HG03196 (cell line): ENCODE results near the gene DCBLD2.
"Not testable (repeated sequence)": the region's sequence is repeated elsewhere in the genome, so short reads cannot be mapped to it uniquely, and the experiment has no call there.

ENCODE experiments used
- ATAC-seq: cut with Tn5 transposase; IDR thresholded peaks from one replicate; pipeline ENCODE4 v1.9.1; 2021; ENCODE audit not compliant: unreplicated experiment

DCBLD2 gene

GRCh38 chr3:98843266-98843959 is 58.1 kb downstream of the DCBLD2 start:
- ATAC-seq, result no peak

DNA sequence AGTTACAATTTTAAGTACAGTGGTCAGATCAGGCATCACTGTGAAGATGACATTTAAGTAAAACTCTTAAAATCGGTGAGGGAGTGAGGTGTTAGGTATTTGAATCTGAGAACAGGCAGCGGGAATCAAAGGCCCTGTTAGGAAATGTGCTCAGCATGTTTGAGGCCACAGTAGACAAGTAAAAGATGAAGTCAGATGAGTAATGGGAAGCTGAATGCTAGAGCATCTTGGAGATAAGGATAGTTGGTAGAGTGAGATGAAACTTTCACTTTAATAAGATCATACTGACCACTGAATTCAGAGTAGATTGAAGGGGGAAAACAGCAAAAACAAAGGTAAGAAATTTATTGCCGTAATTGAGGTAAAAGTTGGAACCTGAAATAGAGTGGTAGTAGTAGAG is 61.6 kb downstream of the DCBLD2 start:
- ATAC-seq, result no peak

DNA sequence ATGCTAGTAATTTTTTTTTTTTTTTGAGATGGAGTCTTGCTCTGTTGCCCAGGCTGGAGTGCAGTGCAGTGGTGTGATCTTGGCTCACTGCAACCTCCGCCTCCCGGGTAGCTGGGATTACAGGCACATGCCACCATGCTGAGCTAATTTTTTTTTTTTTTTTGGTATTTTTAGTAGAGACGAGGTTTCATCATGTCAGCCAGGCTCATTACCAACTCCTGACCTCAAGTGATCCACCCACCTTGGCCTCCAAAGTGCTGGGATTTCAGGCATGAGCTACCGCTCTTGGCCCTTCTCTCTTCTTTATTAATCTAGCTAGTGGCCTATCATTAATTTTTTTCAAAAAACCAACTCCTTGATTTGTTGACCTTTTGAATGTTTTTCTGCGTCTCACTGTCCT is 70.4 kb downstream of the DCBLD2 start:
- ATAC-seq, result not testable (repeated sequence)

GRCh38 chr3:98829246-98829832 is 72.2 kb downstream of the DCBLD2 start:
- no peak for ATAC-seq

DNA sequence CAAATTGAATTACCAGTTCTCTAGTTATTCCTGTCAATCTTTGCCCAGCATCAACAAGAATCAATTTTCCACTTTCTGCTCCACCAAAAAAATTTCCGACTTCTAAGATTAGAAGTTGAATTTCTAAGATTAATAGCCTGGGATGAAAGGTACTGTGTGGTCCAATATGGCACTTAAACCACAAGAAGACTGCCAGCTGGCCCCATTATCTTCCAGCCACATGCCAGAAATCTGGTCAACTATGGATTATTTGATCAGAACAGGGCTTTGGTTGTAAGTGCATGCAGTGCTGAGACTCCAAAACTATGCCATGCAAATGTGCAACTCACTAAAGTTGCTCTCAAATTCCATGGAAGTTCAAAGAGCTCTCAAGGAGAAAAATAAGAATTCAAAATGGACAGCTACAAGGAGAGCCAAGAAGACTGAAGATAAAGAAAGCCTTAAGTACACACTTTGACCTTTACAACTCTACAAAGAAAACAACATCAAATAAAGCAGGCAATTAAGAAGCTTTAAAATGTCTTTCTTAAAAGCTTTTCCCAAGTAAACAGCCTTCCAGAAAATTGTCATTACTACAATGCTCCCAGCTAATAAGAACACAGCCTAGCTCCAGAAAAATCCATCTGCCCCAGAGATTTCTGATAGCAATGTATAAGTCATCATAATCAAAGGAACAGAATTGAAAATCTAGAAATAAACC is 74.1 kb downstream of the DCBLD2 start:
- ATAC-seq, result no peak

GRCh38 chr3:98826126-98826525 is 75.4 kb downstream of the DCBLD2 start:
- no peak for ATAC-seq

- ATAC-seq, result no peak
Observed at GRCh38 chr3:98824256-98824655, 77.2 kb downstream of the DCBLD2 start.

DNA sequence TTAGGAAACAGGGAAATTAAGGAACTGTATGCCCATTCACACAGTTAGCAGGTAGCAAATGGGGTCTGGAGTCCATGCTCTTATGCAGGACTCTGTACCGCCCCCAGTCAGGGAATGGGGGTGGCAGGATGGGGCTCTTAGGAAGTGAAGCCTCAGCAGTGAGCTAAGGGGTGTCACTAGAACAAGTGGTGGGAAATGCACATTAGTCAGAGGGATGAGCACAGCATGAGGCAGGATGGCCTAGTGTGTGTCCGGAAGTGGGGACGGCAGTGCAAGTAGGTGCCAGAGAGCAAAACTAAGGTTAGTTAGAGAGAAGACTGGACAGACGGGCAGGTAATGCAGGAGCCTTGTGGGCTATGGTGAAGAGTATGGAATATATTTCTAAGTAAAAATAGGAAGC is 77.7 kb downstream of the DCBLD2 start:
- no peak for ATAC-seq

- ATAC-seq, result no peak
Observed at GRCh38 chr3:98821063-98821462, 80.4 kb downstream of the DCBLD2 start.

GRCh38 chr3:98817547-98818041 is 83.9 kb downstream of the DCBLD2 start:
- peak; percentile 85 for ATAC-seq

DNA sequence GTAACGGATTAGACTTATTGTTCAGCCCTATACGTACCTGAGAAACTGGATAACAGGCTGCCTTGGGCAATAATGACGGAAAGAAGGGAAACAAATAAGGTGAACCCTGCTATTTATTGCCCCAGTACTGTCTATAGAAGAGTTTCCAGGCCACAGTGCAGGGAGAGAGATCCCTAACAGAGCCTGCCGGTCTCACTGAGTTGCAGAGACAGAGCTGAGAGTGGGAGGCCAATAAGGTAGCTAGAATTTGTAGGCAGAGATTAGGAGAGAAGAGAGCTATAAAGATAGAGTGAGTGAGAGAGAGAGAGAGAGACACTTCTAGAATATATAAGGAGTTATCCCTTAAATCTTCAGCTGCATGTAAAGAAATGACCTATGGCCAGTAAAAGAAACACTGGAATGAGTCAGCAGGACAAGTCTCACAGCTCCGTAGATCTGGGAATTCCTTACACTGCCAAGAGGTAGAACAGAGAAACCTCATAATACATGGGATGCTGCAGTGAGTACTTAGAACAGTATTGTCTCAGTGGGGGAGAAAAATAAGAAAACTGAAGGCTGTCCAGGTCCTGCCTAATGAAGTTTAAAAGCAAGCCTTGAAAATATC is 86.6 kb downstream of the DCBLD2 start:
- no peak for ATAC-seq

DNA sequence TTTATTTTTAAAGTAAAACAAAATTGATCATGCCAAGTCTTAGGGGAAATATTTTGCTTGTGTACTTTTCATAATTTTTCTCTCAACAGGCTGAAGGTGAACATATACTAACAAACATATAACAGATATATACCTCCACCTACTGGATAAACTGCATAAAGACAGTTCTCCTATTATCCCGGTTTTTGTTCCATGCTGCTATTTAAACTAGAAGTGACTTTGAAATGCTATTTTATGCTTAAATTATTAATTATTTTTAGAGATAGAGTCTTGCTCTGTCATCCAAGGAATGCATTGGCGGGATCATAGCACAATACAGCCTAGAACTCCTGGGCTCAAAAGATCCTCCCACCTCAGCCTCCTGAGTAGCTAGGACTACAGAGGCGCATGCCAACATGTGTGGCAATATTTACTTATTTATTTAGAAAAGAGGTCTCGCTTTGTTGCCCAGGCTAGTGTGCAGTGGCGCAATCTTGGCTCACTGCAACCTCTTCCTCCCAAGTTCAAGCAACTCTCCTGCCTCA is 88.6 kb downstream of the DCBLD2 start:
- peak; percentile 71 for ATAC-seq

DNA sequence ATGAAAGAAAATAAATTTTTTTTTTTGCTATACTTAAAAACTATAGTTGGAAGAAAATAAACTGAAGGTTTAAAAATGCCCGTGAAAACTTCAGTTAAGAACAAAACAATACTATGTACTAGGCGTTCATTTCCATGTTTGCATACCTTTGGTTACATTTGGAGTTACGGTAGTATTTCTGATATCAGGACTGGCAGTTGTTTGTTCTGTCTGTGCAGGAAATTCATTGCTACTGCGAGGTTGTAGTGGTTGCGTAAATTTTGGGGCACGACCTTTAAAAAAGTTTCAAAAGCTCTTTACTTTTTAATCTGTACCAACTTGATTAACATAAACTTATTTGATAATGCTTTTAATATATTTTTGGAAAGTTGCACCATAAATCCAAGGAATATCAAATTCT is 90.4 kb downstream of the DCBLD2 start:
- no peak for ATAC-seq

- ATAC-seq, result no peak
Observed at GRCh38 chr3:98809557-98809956, 91.9 kb downstream of the DCBLD2 start.

- no peak for ATAC-seq
Observed at GRCh38 chr3:98808071-98808470, 93.4 kb downstream of the DCBLD2 start.

DNA sequence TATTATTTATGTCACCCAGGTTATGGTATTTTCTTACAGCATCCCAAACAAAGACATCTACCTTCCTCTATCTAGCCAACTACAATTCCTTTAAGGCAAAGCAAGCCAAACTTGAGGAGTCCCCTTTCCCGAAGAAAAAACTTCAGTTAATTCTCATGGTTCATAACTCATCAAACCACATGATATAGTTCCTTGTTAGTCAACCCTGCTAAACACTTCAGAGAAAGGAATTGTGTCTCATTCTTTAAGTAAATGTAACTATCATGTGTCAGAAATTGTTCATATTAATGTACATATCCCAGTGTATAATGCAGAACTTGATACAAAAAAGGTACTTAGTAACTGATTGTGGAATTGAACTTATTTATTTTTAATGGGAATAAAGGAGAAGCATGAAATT is 93.9 kb downstream of the DCBLD2 start:
- ATAC-seq, result no peak

DNA sequence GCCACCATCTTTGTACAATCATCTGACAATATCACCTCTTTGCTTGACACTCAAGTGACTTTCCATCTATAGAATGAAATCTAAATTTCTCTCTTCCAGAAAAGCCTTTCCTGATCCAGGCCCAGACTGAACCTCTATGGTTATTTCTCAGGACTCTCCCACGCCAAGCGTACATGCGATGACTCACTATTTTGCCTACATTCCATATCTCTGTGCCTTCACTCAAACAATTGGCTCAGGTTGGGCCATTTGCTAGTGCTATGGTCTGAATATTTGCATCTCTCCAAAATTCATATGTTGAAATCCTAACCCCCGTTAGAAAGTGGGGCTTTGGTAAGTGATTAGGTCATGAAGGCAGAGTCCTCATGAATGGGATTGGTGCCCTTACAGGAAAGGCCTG is 94.5 kb downstream of the DCBLD2 start:
- ATAC-seq, result no peak

DNA sequence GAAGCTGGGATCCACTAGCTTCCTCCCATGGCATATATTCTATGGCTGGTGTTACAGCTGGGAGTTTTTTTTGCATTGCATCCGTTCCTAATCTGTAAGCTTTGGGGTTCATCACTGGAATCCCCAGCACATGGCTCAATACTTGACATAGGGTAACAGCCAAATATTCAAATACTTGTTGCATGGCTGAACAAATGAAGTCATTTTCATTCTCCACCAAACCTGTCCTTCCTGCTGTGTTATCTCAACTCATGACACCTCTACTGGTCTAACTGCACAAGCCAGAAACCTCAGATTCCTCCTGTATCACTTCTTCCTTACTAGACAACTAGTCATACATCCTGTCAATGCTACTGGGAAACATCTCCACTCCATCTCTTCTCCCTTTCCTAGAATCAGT is 95.0 kb downstream of the DCBLD2 start:
- no peak for ATAC-seq

DNA sequence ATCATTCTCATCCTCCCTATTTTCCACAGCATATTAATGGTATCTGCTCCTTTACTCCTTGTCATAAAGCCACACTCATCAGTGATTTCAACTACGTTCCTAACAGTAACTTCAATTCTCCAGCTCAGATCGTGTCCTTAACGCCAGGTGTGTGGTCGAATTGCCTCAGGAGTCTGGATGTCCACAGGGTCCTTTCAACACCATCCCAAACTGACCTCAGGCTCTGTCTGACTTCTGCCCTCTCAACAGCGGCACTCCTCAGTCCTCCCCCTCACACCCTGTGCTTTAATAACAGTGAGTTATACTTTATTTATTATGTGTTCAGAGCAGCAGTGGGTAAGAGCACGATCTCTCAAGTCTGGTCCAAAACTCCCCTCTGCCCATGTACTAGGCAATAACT is 95.9 kb downstream of the DCBLD2 start:
- ATAC-seq, result no peak

DNA sequence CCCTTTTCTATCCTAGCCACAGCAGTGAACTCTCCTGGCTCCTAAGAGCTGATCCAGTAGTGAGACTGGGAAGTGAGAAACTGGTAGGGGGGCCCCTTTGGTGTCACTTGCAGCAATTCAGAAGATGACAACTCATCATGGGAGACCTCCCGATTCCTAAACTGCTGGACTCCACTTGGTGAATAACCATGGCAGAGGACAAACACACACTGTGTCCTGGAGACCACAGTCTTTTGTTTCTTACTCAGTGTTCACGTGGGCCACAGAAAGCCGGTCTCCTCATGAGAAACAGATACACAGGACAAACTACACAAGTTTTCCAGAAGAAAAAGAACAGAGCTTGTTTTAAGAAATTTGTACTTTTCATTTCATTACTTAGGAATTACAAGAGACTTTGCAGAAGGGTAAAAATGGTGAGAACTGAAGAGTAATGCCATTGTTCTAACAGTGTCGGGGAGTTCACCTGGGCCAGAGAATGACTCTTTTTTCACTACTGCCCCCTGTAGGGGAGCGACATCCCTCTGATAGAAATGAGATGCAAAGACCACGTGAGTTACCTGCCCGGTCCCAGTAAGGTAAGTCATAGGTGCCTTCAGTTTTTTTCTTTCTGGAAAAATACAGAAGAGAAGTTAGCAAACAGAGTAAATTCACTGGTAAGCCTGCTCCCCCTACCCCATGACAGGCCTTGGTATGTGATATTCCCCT is 100.3 kb downstream of the DCBLD2 start:
- ATAC-seq, result no peak

- no peak for ATAC-seq
Observed at GRCh38 chr3:98800401-98800800, 101.1 kb downstream of the DCBLD2 start.
